Endothelial cell of hepatic sinusoid (primary cell): ENCODE measurements around the gene CHST15.

ENCODE experiments used
- in situ Hi-C: cut with HindIII; loops from 2 replicates; pipeline ENCODE4 v1.10.0; 2017; ENCODE audit warnings: low sequenced_read_pairs

The CHST15 gene

DNA sequence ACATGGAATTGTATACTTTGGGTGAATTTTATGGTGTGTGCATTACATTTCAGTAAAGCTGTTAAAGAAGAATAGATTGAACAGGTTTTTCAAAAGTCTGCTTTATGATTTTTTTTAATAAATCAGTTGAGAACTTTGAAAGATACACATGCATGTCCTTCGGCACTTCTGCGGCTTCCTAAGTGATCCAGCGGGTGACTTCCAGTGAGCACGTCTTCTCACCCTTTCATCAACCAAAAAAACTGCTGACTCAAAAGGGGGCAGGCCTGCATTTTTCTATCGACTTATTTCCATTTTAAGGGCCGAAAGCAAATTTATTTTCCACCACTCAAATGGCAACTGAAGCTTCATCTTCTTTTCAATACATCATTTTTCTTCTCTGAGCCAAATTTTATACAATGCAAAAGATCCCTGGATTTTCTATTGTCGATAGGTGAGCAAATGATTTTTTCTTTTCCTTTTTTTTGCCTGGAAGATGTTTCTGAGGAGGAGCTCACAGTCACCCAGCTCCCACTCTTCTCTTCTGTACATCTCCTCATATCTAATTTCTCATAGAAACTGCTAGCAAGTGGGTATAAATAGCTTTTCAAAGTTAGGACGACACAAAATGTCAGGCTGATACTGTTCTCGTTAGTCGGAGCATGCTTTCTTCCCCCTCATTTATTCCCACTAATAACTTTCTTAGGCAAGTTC lies 10.2 kb downstream of the CHST15 start:
- in situ Hi-C loops = loop anchor here (5.0 kb wide), 1 partner anchor 86 kb away; no protein-coding TSS in a partner anchor

GRCh38 chr10:124082555-124082954 lies 10.8 kb downstream of the CHST15 start:
- in situ Hi-C loops = loop anchor here (5.0 kb wide), 1 partner anchor 85 kb away; no protein-coding TSS in a partner anchor

DNA sequence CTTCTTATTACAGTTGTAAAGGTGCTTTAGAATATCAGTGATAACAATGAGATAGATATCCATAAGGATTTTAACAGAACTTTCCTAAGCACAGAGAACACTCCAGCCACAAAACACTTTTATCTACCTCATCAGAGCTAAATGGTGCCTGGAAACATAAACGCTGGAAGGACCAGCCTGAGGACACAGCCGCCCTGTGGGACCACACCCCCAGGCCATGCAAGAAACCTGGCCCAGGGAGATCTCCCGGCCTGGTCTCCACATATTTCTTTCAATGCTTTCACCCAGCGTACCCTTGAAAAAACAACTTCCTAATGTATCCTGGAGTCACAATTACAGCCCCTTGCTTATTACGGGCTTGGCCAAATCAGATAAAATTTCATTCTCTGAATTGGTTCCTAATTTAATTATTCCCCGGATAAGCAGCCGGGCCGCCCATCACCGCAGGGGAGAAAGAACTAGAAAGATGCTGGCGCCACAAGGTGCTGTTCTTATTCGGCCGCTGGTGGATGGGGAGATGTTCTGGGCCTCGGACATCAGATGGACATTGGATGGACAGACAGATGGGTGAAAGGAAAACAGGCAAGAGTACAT lies 11.8 kb downstream of the CHST15 start:
- in situ Hi-C loops = loop anchor here (5.0 kb wide), 1 partner anchor 84 kb away; no protein-coding TSS in a partner anchor

DNA sequence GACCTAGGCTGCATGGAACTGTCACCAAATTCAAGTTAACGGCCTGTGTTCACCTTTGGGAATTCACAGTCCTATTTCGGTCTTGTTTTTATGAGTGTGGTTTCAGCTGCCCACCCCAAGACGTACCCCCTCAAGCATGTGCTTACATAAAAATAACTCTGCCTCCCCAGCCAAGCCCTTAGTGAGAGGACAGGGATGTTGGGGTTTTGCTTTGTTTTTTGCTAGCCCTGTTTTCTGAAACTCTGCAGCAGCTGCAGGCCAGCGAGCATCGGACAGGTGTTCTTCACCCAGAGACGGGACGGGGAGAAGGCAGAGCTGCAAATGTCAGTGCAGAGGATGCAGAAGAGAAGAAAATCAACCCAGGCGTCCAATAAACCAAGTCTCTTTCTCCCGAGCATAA lies 13.5 kb downstream of the CHST15 start:
- in situ Hi-C loops = loop anchor here (5.0 kb wide), 1 partner anchor 83 kb away; no protein-coding TSS in a partner anchor

- in situ Hi-C loops = no loop called here
Observed at GRCh38 chr10:124078714-124079113, 14.7 kb downstream of the CHST15 start.

DNA sequence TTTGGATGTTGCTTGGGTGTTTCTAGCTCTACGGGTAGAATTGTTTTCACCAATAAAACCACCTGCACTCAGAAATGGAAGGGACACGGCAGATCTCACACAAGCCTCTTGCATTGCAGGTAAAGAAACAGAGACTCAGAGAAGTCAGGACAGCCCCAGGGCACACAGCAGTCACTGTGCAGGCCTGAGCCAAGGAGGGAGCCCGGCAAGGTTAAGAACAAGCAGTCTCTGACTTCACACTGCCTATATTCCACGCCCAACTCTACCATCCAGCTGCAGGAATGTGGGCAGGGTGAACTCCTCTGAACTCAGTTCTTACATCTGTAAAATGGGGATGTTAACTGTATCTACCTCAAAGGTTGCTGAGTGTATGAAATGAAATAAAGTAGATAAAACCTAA lies 15.4 kb downstream of the CHST15 start:
- in situ Hi-C loops = no loop called here

- in situ Hi-C loops = no loop called here
Observed at GRCh38 chr10:124077208-124077993, 16.0 kb downstream of the CHST15 start.

- in situ Hi-C loops = no loop called here
Observed at GRCh38 chr10:124076148-124076733, 17.2 kb downstream of the CHST15 start.

GRCh38 chr10:124075231-124075955 lies 18.0 kb downstream of the CHST15 start:
- in situ Hi-C loops = no loop called here

DNA sequence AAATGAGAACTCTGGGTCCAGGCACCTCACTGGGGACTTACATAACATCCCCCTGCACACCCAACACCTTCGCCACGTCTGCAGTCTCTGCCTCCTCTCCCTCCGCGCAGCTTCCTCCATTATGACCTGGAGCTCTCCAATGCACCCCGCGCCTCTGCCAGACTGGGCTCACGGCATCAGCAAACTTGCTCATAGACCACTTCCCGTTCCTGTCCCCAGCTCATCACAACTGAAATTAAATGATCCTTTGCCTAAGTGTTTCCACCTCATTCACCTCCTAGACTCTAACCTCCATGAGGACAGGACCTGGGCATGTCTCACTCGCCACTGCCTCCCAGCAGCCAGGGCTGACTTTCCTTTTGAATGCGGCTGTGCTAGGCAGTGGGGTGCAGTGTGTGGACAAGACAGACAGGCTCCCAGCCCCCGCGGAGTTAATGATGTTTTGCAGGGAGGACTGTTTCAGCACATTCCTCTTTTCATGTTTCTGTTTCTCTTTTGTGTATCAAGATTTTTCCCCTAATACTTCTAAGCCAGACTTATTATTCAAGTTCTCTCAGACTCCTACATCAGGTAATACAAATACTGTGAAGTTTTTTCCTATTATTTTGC lies 18.8 kb downstream of the CHST15 start:
- in situ Hi-C loops = loop anchor here (5.0 kb wide), 1 partner anchor 68 kb away; no protein-coding TSS in a partner anchor

DNA sequence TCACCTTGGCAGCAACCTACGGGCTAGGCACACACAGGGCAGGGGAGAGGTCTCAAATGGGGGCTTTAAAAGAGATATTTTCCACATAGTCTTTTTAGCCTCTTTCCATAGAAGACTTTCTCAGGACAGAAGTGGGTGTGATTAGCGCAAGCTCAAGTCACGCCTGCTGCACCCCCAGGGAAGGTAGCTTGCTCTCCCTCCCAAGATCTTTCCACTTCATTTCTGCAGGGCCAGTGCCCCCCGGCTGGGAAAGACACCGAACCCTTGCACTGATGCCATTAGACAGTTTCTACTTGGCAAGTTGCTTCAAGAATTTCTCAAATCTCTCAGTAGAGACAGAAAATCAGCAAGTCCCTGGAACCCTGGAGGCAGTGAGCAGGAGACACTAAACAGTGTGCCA lies 19.4 kb downstream of the CHST15 start:
- in situ Hi-C loops = loop anchor here (5.0 kb wide), 1 partner anchor 68 kb away; no protein-coding TSS in a partner anchor

- in situ Hi-C loops = loop anchor here (5.0 kb wide), 1 partner anchor 70 kb away; no protein-coding TSS in a partner anchor
Observed at GRCh38 chr10:124072541-124072940, 20.9 kb downstream of the CHST15 start.

GRCh38 chr10:124072106-124072505 lies 21.3 kb downstream of the CHST15 start:
- in situ Hi-C loops = loop anchor here (5.0 kb wide), 1 partner anchor 70 kb away; no protein-coding TSS in a partner anchor

- in situ Hi-C loops = loop anchor here (5.0 kb wide), 1 partner anchor 71 kb away; no protein-coding TSS in a partner anchor
Observed at GRCh38 chr10:124071141-124071540, 22.3 kb downstream of the CHST15 start.

DNA sequence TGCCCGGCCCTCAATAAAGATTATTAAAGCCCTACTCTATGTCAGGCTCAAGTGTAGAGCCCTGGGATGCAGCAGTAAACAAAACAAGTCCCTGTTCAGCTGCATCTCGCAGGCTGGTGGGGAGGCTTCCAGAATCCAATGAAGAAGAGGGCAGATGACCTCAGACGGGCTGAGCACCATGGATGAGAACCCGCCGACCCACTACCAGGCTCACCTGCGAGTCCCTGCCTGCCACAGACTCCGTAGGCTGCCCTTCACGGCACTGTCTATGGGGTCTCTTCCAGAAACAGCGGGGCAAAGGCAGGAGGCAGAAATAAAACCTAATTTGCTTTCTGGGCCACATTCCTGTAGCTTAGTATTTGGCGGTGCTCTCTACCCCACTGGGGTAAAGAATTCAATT lies 22.7 kb downstream of the CHST15 start:
- in situ Hi-C loops = loop anchor here (5.0 kb wide), 1 partner anchor 72 kb away; no protein-coding TSS in a partner anchor

- in situ Hi-C loops = loop anchor here (5.0 kb wide), 1 partner anchor 73 kb away; no protein-coding TSS in a partner anchor
Observed at GRCh38 chr10:124069341-124070264, 23.8 kb downstream of the CHST15 start.

GRCh38 chr10:124068929-124069328 lies 24.5 kb downstream of the CHST15 start:
- in situ Hi-C loops = no loop called here

DNA sequence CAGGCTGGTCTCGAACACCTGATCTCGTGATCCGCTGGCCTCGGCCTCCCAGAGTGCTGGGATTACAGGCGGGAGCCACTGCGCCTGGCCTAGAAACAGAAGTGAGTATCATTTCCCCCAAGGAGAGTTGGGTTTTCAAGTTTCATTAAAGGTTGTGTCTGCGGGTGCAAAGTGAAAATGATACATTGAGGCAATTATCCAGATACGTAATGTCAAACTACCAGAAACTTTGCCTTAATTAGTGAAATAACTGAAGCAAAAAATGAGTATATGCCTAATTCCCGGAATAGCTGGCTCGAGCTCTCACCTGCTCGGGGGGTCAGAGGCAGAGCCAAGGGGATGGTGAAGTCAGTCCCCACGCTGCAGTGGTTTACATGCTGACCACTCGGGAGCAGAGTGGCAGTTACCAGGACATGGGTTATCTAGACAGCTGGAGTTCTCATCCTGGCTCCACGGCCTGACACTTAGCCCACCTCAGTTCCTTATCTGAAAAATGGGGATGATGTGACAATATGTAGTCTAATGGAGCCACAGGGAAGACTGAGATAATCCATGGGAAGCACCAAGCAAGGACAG lies 25.5 kb downstream of the CHST15 start:
- in situ Hi-C loops = no loop called here
